GM15510 (cell line): ENCODE results near the gene DLG3.

Source experiments
- POLR2A ChIP-seq: IDR thresholded peaks from 3 replicates; pipeline ENCODE4 v1.6.1; 2011; ENCODE audit warnings: borderline replicate concordance; ENCODE audit not compliant: insufficient read length; ENCODE audit errors: extremely low read depth

The DLG3 gene

GRCh38 chrX:70509078-70509477 lies 64.4 kb downstream of the DLG3 start:
- no peak for TF ChIP-seq POLR2A

DNA sequence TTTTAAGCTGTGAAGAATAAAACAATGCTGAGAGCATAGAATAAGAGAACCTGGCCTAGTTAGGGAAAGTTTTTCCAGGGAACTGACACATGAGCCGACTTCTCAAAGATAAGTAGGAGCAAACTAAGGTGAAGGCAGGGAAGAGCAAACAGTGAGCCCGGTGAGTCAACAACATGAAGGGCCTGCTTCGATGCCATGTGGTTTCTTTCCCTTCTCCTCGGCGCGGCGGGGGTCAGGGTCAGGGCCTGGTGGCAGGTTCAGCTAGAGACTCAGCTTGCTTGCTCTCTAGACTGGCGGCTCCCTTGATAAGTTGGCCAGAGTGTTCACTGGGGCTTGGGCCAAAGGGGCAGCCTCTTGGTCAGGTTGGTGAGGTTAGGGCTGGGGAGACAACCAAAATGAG lies 81.1 kb downstream of the DLG3 start:
- TF ChIP-seq POLR2A: no peak

DNA sequence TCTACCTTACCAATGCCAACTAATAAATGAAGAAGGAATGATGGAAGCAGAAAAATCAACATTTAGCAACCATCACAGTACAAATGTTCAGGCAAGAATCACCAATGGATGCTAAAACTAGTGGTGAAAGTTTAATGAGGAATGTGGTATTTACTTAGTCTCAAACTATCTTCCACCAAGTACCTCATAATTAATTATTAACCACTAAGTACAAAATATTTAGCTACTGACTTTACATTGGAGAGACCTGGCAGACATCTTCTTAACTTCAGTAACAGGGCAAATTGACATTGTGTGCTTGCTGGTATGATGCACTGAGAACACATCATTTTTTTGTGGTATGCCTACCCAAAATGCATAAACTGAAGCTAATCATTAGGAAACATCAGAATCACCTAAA lies 82.4 kb downstream of the DLG3 start:
- TF ChIP-seq POLR2A: no peak

DNA sequence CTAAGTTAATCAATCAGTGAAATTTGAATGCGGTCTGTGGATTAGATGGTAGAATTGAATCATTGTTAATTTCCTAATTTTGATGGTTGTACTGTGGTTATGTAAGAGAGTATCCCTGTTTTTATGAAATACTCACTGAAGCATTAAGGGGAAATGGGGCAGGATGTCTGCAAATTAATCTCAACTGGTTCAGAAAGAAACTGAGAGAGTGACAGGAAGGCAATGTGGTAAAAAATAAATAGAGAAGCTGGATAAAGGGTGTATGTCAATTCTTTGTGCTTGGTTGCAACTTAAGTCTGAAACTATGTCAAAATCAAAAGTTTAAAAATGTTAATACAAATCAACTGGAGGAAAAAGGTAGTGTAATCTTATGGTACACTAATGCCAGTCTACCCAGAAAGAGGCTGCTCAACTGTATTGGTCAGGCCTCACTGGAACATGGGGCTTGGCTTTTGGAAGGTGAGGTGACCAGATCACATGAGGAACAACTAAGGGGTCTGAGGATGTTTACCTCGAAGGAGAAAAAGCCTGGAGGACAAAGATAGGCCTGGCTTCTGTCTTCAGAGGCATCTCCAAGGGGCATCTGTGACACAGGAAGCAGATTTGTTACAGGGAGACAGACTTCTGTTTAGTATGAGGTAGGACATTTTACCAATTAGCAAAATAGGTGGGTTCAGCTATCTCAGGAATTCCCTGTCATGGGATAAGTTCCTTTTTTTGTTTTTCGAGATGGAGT lies 83.1 kb downstream of the DLG3 start:
- TF ChIP-seq POLR2A: no peak

GRCh38 chrX:70535198-70535597 lies 90.6 kb downstream of the DLG3 start:
- no peak for TF ChIP-seq POLR2A

GRCh38 chrX:70549429-70549828 lies 104.8 kb downstream of the DLG3 start:
- TF ChIP-seq POLR2A: no peak

DNA sequence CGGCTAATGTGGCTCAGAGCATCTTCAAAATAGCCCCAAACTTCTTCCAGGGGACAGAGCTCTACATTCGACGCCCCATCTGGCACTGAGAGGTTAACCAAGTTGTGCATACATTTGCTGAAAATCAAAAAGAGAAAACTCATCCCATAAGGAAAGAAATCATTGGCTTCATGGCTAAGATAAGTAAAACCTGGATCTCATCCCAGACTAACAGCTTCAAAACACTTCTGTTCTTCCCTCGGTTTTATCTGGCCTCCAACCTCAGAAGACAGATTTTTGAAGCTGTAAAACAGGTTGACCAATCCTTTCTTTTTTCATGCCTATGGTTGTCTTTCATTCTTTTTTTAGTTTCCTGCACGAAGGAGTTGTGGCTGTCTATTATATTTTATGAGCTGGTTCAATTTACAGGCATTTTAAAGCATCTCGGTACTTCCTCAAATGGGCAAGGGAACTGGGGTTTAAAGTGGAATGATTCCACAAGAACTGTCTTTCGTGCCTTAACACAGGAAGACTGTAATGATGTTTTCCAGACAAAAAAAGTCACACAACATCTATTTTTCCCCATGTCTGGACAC lies 107.6 kb downstream of the DLG3 start:
- TF ChIP-seq POLR2A: no peak

DNA sequence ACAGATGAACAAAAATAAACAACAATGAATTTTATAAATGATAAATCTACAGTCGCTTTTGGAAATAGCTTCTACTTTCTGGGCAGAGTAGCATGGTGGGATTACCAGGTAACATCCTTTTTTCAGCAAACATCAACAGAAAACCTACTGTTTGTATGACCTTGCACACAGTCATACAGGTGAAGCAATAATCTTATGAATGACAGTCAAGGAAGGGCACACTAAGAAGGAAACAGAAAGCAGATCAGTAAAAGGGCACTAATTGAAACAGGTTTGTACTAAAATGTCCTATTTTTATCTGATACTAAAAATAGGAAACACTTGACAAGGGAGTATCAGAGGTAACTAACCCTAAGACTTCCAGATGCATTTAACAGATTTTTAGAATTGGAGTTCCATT lies 108.9 kb downstream of the DLG3 start:
- no peak for TF ChIP-seq POLR2A

GRCh38 chrX:70554081-70554480 lies 109.4 kb downstream of the DLG3 start:
- TF ChIP-seq POLR2A: no peak

GRCh38 chrX:70554523-70554922 lies 109.9 kb downstream of the DLG3 start:
- no peak for TF ChIP-seq POLR2A

GRCh38 chrX:70554948-70555347 lies 110.3 kb downstream of the DLG3 start:
- no peak for TF ChIP-seq POLR2A
